Activated CD4-positive, CD25-positive, alpha-beta regulatory T cell treated with anti-CD3 and anti-CD28 coated beads, Interleukin-2, amount 50 U/mL, for 24 hours (primary cell): ENCODE measurements around the gene CRCP.
A peak's percentile ranks its signal among the peaks of the same experiment; 100 is the strongest.
"Not testable (repeated sequence)": the region's sequence is repeated elsewhere in the genome, so short reads cannot be mapped to it uniquely, and the experiment has no call there.

Experiments used
- ATAC-seq, 2 donors: fragments of 150-1000 bp; cut with Tn5 transposase; one replicate each; pipeline ENCODE4 v1.10.0; 2021; ENCODE audit warnings: mild to moderate bottlenecking in 1 of 2, moderate library complexity in 1 of 2

CRCP gene

DNA sequence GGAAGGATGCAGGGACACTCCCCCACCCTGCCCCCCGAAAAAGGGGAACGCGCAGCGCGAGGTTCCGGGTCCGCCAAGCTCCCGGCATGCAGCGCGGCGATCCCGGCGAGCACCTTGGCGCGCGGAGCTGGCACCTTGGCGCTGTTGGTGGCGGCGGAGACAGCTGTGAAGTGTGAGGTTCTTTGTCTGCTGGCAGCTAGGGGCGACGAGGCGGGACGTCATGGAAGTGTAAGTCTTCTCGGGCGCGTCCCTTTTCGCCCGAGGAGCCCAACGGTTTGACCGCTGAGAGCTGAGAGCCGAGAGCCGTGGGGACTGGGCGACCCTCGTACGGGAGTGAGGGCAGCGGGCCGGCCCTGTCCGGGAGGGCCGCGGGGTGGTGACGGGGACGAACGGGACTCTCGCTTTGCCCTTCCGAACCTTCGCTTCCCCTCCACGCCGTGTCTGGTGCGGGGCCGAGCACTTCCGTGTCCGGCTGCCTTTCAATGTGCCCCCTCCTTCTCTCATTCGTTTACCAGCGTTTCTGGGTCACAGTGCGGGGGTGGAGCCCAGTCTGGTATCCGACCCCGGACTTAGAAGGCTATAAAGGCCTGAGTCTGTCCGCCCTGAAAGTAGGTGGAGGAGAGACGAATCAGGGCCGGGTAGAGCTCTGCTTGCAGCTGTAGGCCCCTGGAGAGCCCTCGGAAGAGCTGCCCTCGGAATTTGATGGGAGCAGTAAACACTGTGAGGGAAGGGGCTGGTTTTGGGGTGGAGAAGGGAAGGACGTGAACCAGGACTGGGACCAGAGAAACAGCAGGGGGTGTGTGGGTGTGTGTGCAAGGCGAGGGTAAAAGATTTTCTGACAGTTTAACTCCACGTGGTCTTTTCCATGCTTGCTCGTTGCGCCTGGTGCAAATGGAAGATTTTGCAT is at the start of gene CRCP:
Gene CRCP, plus strand, starts transcription at position 105 of the 907 bp plus-strand sequence. Its CDS starts 116 bp downstream, at position 221.
- peak; percentile 88 to 91 for ATAC-seq

DNA sequence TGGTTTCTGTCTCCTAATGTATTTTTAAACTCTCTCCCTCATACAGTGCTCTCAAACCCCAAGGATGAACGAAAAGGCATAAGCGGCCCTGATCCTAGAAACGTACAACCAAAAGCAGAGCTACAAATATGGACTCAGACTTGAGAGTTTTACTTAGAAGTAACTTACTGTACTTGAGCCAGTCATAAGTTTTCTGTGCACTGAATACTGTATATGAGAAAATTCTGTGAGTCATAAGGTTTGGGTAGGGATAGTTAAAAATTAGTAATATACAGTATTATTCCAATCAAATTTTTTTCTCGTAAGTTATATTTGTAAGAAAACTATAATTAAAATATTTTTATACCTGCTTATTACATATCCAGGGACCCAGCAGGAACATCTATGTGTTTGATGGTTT is 44.9 kb upstream of the CRCP start:
- ATAC-seq, result no peak

DNA sequence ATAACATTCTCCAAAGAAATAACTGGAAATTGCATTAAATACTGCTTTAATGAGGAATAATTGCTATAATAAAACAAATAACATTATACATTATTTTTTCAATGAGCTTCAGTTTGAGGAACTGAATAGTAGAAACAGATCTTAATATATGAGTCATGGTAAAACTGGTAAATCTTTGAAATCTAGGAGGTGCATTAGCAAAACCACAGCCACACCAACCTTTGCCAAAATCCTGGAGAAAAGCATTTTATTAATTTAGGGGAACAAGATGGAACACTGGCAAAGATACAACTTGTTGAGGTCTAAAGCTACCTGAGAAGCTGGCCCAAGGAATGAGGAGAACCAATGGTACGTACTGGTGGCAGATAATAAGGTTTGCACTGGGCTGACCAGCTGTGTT is 44.4 kb upstream of the CRCP start:
- no peak for ATAC-seq

DNA sequence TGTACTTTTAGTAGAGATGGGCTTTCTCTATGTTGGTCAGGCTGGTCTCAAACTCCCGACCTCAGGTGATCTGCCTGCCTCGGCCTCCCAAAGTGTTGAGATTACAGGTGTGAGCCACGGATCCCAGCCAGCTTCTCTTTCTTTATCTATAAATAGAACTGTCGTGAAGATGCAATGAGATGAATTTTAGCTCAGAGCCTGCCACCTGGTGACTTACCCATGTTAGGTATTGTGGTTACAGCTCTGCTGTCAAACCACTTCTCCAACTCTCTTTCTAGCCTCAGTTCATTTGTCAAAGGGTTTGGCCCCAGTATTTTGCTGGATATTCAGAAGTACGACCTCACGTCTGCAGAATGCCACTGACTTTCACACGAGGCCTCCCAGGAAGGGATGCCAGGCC is 42.4 kb upstream of the CRCP start:
- ATAC-seq, result not testable (repeated sequence)

DNA sequence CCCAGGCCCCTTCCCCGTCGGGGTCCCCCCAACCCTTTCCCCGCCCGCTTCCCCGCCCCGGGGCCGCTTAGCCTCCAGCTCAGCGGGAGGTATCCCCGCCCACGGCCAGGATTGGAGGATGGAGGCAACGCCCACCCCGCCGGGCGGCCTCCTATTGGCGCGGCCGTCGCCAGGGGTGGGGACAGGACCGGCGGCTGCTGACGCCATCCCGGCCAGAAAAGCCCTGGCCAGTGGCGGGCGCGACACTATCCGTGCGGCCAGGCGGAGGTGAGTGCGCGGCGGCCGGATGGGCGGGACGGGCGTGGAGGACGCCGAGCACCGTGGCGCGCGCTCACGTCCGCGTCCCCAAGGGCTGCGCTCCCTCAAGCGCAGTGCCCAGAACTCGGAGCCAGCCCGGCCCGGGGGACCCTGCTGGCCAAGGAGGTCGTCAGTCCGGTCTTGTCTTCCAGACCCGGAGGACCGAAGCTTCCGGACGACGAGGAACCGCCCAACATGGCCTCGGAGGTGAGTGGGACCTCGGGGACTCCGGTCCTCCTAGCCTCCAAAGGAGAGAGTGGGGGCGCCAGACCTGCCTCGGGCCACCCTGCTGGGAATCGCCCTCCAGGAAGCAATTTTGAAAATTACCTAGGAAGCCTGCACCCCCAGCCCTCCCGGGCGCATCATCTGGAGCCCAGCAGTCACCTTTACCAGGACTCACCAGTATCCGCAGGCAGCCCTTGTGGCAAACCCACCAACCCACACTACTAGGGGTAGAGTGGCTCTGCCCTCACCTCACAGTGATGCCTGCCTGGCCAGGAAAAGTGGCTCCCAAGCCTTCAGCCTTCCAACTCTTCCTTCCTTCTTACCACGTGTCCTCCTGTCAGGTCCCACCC is 38.8 kb upstream of the CRCP start, which contains the start of gene ASL:
Gene ASL, plus strand, starts transcription at position 230 of the 872 bp plus-strand sequence. Its CDS starts 263 bp downstream, at position 493.
- ATAC-seq, result peak; percentile 98

DNA sequence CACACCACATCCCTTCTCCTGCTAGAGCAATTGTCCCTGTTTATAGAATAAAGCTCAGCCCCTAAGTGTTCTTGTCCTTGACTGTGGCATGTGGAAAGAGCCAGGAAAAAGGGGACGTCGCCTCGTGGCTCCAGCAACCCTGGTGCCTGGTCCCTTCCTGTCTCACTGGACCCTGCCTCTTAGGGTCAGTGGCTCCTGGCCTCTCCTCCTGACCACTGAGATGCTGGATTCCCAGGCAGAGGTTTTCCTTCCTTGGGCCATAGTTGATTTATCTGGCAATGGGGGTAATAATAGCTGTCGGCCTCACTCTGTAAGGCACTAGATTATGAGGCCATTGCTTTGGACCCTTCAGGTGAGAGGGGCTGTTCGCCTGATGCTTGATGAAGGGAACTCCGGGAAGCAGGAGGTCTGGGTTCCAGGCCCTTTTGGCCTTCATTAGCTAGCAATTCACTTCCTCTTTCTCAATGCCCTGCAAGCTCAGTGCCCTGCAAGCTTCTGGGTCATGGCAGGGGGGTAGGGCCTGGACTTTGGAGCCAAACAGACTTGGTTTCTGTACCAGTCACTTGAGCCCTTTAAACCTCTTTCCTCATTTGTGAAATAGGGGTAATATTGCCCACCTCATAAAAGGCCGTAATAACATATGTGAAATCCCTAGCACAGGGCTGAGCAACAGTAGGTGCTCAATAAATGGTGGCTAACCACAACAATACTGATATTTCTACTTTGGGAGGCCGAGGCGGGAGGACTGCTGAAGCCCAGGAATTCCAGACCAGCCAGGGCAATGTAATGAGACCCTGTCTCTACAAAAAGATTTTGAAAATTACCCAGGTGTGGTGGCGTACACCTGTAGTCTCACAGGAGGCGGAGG is 38.0 kb upstream of the CRCP start:
- ATAC-seq, result no peak

DNA sequence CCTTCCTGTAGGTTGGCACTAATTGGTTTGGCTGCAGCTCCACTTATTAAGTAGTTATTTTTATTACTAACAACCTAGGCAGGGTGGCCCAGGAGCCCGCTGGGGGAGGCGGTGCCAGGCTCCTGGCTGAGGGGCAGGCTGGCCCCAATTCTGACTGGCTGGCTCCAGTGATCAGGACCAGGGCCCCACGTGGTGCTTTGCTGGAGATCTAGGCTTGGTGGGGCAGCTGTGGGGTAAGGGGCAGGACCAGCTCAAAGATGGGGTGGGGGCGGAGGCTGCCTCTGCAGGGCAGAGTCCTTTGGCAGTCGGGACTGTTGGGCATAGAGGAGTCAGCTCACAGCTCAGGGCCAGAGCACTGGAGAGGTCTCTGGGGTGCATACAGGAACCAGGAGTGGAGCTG is 36.6 kb upstream of the CRCP start:
- ATAC-seq, result no peak

DNA sequence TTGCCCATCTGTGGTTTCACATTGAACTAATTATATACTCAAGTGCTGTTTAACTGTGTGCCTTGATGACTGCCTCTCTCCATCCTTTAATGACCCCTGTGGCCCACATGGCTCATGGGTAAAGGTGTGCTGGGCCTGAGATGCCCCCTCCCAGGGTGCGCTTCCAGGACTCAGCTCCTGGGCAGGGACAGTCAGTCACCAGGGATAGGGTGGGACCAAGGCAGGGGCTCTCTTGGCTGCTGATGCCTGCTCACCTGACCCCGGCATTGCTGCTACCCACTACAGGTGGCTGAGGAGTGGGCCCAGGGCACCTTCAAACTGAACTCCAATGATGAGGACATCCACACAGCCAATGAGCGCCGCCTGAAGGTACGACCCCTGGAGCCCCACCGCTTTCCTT is 32.6 kb upstream of the CRCP start:
- no peak for ATAC-seq

DNA sequence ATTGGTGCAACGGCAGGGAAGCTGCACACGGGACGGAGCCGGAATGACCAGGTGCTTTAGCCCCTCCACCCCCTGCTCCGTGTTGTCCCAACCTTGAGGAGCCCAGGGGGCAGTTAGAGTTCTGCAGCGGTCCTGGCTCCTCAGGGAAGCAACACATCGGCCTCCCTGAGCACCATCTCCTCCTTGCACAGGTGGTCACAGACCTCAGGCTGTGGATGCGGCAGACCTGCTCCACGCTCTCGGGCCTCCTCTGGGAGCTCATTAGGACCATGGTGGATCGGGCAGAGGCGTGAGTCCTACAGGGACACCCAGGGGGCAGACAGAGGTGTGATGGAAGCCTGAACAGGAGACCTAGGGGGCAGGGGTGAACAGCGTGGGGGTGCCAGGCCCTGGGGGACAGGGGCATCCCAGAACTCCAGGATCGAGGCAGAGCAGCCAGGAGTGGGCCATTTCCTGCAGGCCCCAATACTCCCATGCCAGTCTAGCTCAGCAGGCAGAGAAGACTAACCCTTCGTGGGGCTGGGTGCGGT is 31.7 kb upstream of the CRCP start:
- ATAC-seq, result no peak

DNA sequence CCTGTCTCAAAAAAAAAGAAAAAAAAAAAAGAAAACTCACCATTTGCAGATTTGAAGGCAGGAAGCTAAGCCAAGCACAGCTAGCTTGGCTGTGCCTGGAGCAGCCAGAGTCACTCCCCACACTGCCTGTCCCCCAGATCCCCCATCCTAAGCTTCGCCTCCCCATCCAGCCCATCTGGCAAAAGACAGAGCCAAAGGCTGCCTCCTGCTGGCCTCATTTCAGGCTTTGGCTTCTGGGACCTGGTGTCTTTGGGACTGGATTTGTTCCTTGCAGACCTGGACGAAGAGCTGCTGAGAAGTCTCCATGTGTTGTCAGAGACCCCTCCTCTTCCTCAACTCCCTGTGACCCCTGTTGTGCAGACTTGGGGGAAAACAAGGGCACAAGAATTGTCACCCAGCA is 31.0 kb upstream of the CRCP start:
- ATAC-seq, result no peak

DNA sequence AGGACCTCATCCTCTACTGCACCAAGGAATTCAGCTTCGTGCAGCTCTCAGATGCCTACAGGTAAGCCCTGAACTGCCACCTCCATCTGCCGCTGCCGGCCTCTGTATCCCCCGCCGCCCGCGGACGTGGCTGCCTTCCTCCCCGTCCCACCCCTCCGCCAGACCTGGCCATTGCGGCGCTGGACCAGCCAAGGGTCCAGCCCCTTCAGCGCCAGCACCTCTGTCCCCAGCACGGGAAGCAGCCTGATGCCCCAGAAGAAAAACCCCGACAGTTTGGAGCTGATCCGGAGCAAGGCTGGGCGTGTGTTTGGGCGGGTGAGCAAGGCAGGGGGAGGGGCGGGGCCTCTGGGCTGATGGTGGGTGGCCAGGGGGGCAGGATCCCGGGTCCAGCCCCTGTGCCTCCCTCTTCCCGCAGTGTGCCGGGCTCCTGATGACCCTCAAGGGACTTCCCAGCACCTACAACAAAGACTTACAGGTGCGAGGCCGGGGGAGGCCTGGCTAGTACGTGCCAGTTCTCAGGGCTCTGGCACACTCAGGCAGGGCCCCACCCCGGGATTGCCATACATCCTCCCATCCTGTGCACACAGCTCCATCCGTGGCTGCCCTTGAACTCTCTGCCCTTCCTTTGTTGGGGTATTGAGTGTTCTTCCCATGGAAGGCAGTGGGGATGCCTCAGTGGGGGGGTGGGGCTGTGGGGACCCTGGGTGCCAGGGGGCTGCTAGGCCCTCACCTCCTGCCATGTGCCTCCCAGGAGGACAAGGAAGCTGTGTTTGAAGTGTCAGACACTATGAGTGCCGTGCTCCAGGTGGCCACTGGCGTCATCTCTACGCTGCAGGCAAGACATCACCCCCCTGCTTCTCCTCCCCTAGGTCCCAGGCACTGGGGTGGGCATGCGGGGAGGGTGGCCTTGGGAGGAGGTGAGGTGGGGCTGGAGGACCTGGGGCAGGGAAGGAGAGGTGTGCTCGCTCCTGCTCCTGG is 25.5 kb upstream of the CRCP start:
- ATAC-seq, result no peak

DNA sequence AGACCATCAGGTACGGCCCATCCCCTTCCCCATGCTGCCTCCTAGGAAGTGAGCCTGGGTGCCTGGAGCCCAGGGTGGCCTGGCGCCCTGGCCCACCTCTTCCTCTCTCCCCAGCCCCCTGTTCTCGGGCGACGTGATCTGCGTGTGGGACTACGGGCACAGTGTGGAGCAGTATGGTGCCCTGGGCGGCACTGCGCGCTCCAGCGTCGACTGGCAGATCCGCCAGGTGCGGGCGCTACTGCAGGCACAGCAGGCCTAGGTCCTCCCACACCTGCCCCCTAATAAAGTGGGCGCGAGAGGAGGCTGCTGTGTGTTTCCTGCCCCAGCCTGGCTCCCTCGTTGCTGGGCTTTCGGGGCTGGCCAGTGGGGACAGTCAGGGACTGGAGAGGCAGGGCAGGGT is 22.0 kb upstream of the CRCP start:
- no peak for ATAC-seq

DNA sequence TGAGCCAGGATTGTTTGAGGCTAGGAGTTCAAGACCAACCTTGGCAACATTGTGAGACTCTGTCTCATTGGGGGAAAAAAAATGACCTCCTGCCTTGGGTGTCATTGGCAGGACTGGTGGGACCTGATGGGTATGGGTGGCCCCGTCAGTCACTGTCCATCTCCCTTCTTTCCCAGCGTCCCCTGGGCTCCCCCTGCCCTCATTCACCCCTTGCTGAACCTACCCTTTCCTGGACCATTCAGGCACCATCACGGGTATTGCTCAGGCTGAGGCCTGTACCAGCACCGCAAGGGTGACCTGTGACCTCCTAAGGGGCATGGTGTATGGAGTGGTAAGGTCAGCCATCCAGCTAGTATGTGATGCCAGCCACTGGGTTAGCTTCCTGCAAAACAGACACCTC is 19.6 kb upstream of the CRCP start:
- ATAC-seq, result no peak

DNA sequence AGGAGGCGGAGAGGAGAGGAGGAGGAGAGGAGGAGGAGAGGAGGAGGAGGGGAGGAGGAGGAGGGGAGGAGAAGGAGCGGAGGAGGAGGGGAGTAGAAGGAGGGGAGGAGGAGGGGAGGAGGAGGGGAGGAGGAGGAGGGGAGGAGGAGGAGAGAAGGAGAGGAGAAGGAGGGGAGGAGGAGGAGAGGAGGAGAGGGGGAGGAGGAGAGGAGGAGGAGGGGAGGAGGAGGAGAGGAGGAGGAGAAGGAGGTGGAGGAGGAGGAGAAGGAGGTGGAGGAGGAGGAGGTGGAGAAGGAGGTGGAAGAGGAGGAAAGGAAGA is 15.5 kb upstream of the CRCP start:
- ATAC-seq, result no peak

DNA sequence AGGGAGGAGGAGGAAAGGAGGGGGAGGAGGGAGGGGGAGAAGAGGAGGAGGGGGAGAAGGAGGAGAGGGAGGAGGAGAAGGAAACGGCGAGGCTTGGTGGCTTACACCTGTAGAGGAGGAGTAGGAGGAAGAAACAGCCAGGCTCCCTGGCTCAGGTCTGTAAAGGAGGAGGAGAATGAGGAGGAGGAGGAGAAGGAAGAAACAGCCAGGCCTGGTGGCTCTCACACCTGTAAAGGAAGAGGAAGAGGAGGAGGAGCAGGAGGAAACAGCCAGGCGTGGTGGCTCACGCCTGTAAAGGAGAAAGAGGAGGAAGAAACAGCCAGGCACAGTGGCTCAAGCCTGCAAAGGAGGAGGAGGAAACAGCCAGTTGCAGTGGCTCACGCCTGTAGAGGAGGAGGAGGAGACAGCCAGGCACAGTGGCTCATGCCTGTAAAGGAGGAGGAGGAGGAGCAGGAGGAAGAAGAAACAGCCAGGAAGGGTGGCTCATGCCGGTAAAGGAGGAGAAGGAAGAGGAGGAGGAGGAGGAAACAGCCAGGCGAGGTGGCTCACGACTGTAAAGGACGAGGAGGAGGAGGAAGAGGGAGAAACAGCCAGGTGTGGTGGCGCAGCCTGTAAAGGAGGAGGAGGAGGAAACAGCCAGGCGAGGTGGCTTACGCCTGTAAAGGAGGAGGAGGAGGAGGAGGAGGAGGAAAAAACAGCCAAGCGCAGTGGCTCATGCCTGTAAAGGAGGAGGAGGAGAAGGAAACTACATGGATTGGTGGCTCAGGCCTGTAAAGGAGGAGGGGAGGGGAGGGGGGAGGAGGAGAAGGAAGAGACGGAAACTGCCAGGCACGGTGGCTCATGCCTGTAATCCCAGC is 14.9 kb upstream of the CRCP start:
- ATAC-seq, result peak; percentile 74 to 87

DNA sequence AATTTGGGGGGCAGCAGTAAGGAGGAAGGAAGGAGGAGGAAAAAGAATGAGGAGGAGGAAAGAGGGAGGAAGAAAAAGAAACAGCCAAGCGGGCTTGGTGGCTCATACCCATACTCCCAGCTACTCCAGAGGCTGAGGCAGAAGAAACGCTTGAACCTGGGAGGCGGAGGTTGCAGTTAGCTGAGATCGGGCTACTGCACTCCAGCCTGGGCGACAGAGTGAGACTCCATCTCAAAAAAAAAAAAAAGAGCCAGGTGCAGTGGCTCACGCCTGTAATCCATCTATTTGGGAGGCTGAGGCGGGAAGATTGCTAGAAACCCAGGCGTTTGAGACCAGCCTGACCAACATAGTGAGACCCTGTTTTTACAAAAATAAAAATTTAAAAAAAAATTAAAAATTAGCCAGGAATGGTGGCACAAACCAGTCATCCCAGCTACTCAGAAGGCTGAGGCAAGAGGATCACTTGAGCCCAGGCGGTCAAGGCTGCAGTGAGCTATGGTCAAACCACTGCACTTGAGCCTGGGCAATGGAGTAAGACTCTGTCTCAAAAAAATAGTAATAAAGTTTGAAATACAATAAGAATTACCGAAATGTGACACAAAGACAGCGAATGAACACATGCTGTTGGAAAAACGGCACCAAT is 14.1 kb upstream of the CRCP start:
- ATAC-seq, result no peak

DNA sequence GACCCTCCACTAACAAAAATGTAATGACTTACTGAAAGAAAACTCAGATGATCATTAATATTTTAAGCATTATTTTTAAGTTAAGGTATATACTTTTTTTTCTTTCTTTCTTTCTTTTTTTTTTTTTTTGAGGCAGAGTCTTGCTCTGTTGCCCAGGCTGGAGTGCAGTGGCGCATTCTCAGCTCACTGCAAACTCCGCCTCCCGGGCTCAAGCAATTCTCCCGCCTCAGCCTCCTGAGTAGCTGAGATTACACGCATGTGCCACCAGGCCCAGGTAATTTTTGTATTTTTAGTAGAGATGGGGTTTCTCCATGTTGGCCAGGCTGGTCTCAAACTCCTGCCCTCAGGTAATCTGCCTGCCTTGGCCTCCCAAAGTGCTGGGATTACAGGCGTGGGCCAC is 12.5 kb upstream of the CRCP start:
- not testable (repeated sequence) for ATAC-seq

DNA sequence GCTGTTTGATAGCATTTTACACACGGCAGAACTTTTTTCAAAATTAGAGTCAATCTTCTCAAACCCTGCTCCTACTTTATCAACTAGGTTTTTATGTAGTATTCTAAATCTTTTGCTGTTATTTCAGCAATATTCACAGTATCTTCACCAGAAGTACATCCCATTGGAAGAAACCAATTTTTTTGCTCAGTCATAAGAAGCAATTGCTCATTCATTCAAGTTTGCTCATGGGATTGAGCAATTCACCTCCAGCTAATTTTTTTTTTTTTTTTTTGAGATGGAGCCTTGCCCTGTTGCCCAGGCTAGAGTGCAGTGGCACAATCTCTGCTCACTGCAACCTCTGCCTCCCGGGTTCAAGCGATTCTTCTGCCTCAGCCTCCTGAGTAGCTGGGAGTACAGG is 10.7 kb upstream of the CRCP start:
- not testable (repeated sequence) for ATAC-seq

DNA sequence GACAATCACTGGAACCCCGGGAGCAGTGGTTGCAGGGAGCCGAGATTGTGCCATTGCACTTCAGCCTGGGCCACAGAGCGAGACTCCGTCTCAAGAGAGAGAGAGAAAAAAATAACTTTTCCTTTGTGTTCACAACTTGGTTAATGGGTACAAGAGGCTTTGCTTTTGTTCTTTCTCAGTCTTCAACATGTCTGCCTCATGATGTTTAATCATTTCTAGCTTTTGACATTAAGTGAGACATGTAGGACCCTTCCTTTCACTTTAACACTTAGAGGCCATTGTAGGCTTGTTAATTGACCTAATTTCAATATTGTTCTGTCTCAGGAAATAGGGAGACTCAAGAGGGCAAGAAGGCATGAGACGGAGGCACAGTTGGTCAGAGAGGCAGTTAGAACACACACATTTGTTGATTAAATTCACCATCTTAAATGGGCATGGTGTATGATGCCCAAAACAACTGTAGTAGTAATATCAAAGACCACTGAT is 9.3 kb upstream of the CRCP start:
- ATAC-seq, result no peak

DNA sequence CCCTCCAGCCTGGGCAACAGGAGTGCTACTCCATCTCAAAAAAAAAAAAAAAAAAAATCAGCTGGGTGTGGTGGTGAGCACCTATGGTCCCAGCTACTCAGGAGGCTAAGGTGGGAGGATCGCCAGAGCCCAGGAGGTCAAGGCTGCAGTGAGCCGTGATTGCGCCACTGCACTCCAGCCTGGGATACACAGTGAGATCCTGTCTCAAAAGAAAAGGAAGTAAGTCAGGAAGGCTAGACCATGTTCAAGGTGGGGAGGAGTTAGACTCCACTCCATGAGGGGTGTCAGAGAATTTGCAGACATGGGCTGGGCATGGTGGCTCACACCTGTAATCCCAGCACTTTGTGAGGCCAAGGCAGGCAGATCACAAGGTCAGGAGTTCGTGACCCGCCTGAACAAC is 6.2 kb upstream of the CRCP start:
- ATAC-seq, result not testable (repeated sequence)
